ENCODE measurements around the gene RPLP2. TPM values are rescaled to one million over a fixed set of nuclear protein-coding genes. Genes with fewer than 3 reads are reported as not detected.
A peak's percentile ranks its signal among the peaks of the same experiment; 100 is the strongest.

The RPLP2 gene
- total and polyA plus RNA-seq, 4 donors, result 1,256 to 1,452 (median 1,343) TPM

DNA sequence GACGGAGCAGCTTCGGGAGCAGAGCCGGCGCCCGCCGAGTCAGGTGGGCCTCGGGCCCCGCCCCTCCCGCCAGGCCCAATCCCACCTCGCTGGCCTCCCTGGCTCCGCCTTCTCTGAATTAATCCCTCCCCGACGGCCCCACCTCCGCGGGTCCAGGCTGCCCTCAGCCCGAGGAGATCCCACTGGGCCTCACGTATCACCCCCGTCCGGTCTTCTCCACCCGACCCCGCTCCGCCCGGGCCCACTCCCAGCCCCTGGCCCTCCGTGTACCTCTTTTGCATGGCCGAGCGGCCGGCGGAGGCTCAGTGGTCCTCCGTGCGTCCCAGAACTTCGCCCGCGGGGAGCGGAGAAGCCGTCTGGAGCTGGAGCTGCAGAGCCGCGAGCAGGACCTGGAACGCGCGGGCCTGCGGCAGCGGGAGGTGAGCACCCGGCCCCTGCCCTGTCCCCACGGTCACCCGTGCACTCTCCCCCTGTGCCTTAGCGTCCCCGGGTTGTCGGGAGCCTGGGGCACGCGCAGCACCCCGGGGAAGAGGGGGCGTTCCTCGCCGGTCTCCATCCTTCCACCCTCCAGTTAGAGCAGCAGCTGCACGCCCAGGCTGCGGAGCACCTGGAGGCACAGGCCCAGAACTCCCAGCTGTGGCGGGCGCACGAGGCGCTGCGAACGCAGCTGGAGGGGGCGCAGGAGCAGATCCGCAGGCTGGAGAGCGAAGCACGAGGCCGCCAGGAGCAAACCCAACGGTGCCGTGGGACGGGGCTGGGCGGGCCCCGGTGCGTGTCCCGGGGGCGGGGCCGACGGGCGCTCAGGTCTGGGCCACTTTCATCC is 20.7 kb downstream of the RPLP2 start:
- H3K4me3 ChIP-seq (ENCODE audit: low read length in 2 of 2), result no peak overlapping the region
- no peaks in the 10 kb centered on the region for H3K9me3 ChIP-seq (ENCODE audit: control insufficient read depth, low read length)
- no peaks in the 10 kb centered on the region for H3K27me3 ChIP-seq (ENCODE audit: control insufficient read depth in 1 of 2, insufficient read depth in 2 of 2, low read length in 1 of 2)
- WGBS, 2 donors, result 4 to 7% methylated on average over 63 to 78 of the region's 78 CpGs
- H3K4me1 ChIP-seq (ENCODE audit: control insufficient read depth in 1 of 2, insufficient read depth in 2 of 2, low read length in 2 of 2), result no peaks in the 10 kb centered on the region
- DNase-seq (peak; percentile 88 to 91), ATAC-seq (ENCODE audit: low FRiP score) (peak; percentile 71)
- intact Hi-C loops (cut with DNase I), result no loop called here
- H3K27ac ChIP-seq (ENCODE audit: low read depth in 1 of 2, low read length in 2 of 2), result no peak overlapping the region
- H3K36me3 ChIP-seq (ENCODE audit: control insufficient read depth in 1 of 2, insufficient read depth in 2 of 2, low read length in 1 of 2), result no peaks in the 10 kb centered on the region

- H3K36me3 ChIP-seq (ENCODE audit: control insufficient read depth in 1 of 2, insufficient read depth in 2 of 2, low read length in 1 of 2), result no peaks in the 10 kb centered on the region
- H3K9me3 ChIP-seq (ENCODE audit: control insufficient read depth, low read length), result no peaks in the 10 kb centered on the region
- ATAC-seq (ENCODE audit: low FRiP score) (no peak), DNase-seq (no peak)
- intact Hi-C loops (cut with DNase I), result no loop called here
- no peaks in the 10 kb centered on the region for H3K4me1 ChIP-seq (ENCODE audit: control insufficient read depth in 1 of 2, insufficient read depth in 2 of 2, low read length in 2 of 2)
- no peak overlapping the region for H3K4me3 ChIP-seq (ENCODE audit: low read length in 2 of 2)
- no peak overlapping the region for H3K27ac ChIP-seq (ENCODE audit: low read depth in 1 of 2, low read length in 2 of 2)
- no peaks in the 10 kb centered on the region for H3K27me3 ChIP-seq (ENCODE audit: control insufficient read depth in 1 of 2, insufficient read depth in 2 of 2, low read length in 1 of 2)
- 62 to 74% methylated on average over 26 to 31 of the region's 31 CpGs for WGBS, 2 donors
These were observed 21.5 kb downstream of the RPLP2 start for GRCh38 chr11:831118-831864.

DNA sequence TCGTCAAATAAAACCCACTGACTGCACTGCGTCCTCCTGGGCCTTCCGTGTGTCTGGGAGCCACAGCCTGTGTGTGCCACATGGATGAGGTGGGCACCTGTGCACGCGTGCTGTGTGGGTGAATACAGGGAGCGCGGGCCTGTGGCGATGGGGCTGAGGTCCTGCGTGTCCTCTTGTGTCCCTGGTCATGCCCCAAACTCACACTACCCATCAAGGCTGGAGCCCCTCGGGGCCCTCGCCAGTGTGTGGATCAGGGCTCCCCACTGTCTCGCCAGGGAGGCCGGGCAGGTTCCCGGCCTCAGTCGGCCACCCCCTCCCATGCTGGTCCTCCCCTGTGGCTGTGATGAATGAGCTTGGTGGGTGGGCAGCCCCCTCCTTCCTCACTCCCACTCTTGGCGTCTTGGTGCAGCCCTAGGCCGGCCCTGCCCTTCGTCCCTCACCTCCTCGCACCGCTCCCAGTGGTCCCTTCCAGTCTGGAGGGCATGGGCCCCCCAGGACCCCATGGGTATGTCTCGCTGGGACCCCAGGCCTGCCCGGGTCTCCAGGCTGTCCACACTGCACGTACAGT is 22.3 kb downstream of the RPLP2 start:
- Histone ChIP-seq H3K27me3 (ENCODE audit: control insufficient read depth in 1 of 2, insufficient read depth in 2 of 2, low read length in 1 of 2) (no peaks in the 10 kb centered on the region), H3K27ac (ENCODE audit: low read depth in 1 of 2, low read length in 2 of 2) (no peak overlapping the region), H3K36me3 (ENCODE audit: control insufficient read depth in 1 of 2, insufficient read depth in 2 of 2, low read length in 1 of 2) (peaks cover 0 to under 1% of the 10 kb centered on the region in 2 donors), H3K4me1 (ENCODE audit: control insufficient read depth in 1 of 2, insufficient read depth in 2 of 2, low read length in 2 of 2) (no peaks in the 10 kb centered on the region), H3K4me3 (ENCODE audit: low read length in 2 of 2) (peak overlapping the region in 1 of 2 donors; percentile 1), H3K9me3 (ENCODE audit: control insufficient read depth, low read length) (no peaks in the 10 kb centered on the region)
- intact Hi-C loops (cut with DNase I), result no loop called here
- no peak for ATAC-seq (ENCODE audit: low FRiP score)
- DNase-seq, result no peak
- WGBS, 2 donors, result 59% methylated on average over 22 to 23 of the region's 23 CpGs

DNA sequence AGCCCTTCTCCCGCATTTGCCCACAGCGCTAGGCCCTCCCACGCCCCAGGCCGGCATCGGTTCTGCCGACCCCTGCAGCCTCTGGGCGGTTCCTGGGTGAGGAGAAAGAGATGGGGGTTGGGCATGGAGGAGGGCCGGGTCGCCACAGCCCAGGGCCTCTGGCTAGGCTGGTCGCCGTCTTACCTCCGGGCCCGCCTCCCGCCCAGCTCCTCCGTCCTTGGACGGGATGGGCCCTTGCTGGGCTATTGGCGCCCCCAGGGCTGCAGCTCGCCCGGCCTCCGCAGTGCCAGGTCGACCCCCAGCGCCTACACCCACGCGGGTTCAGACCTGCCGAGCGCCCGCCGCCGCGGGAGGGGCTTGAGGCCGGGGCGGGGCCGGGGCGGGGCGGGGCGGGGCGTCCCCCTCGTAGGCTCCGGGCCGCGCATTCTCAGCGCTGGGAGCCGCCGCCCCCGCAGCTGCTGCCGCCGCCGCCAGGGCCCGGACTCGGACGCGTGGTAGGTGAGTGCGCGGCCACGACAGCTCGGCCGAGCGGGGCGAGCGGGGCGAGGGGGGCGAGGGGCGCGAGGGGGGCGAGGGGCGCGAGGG is 22.9 kb downstream of the RPLP2 start, which contains the start of gene CD151:
CD151 (plus strand) TSS at position 424 of the 585 bp plus-strand sequence. CDS start 3,118 bp downstream, outside the sequence.
- Histone ChIP-seq H3K36me3 (ENCODE audit: control insufficient read depth in 1 of 2, insufficient read depth in 2 of 2, low read length in 1 of 2) (peaks cover 0 to 4% of the 10 kb centered on the region in 2 donors), H3K27me3 (ENCODE audit: control insufficient read depth in 1 of 2, insufficient read depth in 2 of 2, low read length in 1 of 2) (no peaks in the 10 kb centered on the region), H3K4me3 (ENCODE audit: low read length in 2 of 2) (peak within 1 kb of the TSS; percentile 47 to 55), H3K4me1 (ENCODE audit: control insufficient read depth in 1 of 2, insufficient read depth in 2 of 2, low read length in 2 of 2) (no peaks in the 10 kb centered on the region), H3K27ac (ENCODE audit: low read depth in 1 of 2, low read length in 2 of 2) (peak within 1 kb of the TSS; percentile 49 to 95), H3K9me3 (ENCODE audit: control insufficient read depth, low read length) (no peaks in the 10 kb centered on the region)
- intact Hi-C loops (cut with DNase I), result no loop called here
- ATAC-seq (ENCODE audit: low FRiP score), result peak; percentile 24
- DNase-seq, result no peak
- WGBS, 2 donors, result 1% methylated on average over 41 to 67 of the region's 67 CpGs

DNA sequence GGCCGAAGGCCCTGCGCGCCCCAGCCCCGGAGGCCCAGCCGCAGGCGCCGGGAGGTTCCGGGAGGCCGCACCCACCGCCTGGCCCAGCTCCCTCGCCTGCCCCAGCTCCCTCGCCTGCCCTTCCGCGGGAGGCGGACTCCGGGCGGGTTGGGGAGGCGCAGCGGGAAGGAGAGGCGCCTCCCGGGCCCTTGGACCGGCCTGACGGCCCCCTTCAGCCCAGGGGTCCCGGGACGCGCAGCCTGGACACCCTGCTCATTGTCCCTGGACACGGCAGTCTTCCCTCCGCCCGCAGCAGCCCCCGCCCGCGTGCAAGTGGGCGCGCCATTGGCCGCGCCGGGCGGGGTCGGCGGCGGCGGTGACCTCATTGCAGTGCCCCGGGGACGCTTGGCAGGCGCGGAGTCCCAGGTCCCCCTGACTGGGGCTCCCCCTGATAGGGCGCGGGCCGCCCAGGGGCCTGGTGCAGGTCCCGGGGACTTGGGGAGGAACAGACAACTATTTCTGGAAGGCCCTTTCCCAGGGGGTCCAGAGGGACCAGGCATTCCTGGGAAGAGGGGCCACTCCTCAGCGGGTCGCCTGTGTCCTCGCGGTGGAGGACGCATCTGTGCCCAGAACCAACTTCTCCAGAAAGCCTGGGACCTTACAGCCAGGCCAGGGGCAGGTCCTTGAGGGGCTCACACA is 23.5 kb downstream of the RPLP2 start:
- no peaks in the 10 kb centered on the region for H3K9me3 ChIP-seq (ENCODE audit: control insufficient read depth, low read length)
- intact Hi-C loops (cut with DNase I), result no loop called here
- H3K4me1 ChIP-seq (ENCODE audit: control insufficient read depth in 1 of 2, insufficient read depth in 2 of 2, low read length in 2 of 2), result no peaks in the 10 kb centered on the region
- peak overlapping the region; percentile 47 to 55 for H3K4me3 ChIP-seq (ENCODE audit: low read length in 2 of 2)
- 0% methylated on average over 35 to 55 of the region's 55 CpGs for WGBS, 2 donors
- H3K27me3 ChIP-seq (ENCODE audit: control insufficient read depth in 1 of 2, insufficient read depth in 2 of 2, low read length in 1 of 2), result no peaks in the 10 kb centered on the region
- peaks cover 0 to 8% of the 10 kb centered on the region in 2 donors for H3K36me3 ChIP-seq (ENCODE audit: control insufficient read depth in 1 of 2, insufficient read depth in 2 of 2, low read length in 1 of 2)
- peak overlapping the region; percentile 49 to 95 for H3K27ac ChIP-seq (ENCODE audit: low read depth in 1 of 2, low read length in 2 of 2)
- DNase-seq (peak; percentile 76 to 89), ATAC-seq (ENCODE audit: low FRiP score) (peak; percentile 9)

DNA sequence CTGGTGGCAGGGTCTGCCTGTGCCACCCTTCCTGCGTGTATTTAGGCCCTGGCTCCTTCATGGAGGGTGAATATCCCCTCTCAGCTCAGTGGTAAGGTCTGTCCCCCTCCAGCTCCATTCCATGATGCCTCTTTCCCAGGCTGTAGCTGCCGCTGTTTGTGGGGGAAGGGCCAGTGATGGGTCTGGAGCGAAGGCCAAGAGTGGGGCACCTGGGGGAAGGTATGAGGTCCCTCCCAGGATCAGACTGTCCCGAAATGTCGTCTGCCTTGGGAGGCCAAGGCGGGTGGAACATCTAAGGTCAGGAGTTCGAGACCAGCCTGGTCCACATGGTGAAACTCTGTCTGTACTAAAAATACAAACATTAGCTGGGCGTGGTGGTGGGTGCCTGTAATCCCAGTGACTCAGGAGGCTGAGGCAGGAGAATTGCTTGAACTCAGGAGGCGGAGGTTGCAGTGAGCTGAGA is 24.1 kb downstream of the RPLP2 start:
- Histone ChIP-seq H3K4me1 (ENCODE audit: control insufficient read depth in 1 of 2, insufficient read depth in 2 of 2, low read length in 2 of 2) (no peaks in the 10 kb centered on the region), H3K27me3 (ENCODE audit: control insufficient read depth in 1 of 2, insufficient read depth in 2 of 2, low read length in 1 of 2) (no peaks in the 10 kb centered on the region), H3K4me3 (ENCODE audit: low read length in 2 of 2) (peak overlapping the region; percentile 47 to 55), H3K36me3 (ENCODE audit: control insufficient read depth in 1 of 2, insufficient read depth in 2 of 2, low read length in 1 of 2) (peaks cover 0 to 11% of the 10 kb centered on the region in 2 donors), H3K27ac (ENCODE audit: low read depth in 1 of 2, low read length in 2 of 2) (peak overlapping the region; percentile 49 to 95), H3K9me3 (ENCODE audit: control insufficient read depth, low read length) (no peaks in the 10 kb centered on the region)
- ATAC-seq (ENCODE audit: low FRiP score), result no peak
- intact Hi-C loops (cut with DNase I), result no loop called here
- WGBS, 2 donors, result 8 to 11% methylated on average over 9 of the region's 9 CpGs
- DNase-seq, result no peak

DNA sequence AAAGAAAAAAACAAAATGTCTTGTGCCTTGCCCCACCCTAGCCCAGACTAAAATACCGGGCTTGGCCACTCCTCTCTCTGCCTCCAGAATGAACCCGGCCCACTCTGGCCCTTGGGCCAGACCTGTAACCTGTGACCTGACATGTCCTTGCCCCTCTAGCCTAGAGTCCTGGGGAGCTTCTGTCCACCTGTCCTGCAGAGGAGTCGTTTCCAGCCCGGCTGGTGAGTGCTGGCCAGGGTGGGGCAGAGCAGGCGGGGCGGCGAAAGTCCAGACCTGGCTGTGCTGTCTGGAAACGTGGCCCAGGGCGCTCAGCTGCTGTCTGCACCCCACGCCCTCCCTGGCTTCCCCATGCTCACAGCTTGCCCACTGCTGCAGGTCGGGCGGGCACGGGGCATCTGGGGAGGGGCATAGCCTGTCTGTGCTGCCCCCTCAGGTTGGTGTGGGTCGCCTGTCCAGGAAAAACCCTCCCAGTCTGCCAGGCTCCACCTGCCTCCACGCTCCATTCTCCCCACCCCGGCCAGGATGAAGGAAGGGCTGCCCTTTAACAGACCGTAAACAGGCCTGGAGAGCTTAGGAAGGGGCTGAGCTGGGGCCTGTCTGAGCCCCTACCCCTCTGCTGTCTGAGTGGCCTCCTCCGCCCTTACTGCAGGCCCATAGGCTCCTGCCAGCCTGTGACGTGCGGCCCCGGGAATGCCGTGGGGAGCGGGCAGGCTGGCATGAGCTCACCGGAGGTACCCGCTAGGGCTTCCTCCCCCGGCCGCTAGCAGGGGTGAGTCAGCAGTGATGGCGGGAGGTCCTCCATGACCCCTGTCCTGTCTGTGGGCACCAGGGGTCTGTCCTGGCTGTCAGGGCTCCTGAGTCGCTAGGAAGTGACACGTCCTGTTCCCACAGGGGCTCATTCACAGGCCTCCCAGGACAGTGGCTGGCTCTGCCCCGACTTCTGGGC is 24.9 kb downstream of the RPLP2 start:
- ATAC-seq (ENCODE audit: low FRiP score) (peak; percentile 71), DNase-seq (peak; percentile 93 to 96)
- H3K4me1 ChIP-seq (ENCODE audit: control insufficient read depth in 1 of 2, insufficient read depth in 2 of 2, low read length in 2 of 2), result no peaks in the 10 kb centered on the region
- H3K4me3 ChIP-seq (ENCODE audit: low read length in 2 of 2), result no peak overlapping the region
- intact Hi-C loops (cut with DNase I), result no loop called here
- 1 to 3% methylated on average over 31 of the region's 31 CpGs for WGBS, 2 donors
- peak overlapping the region; percentile 84 to 90 for H3K27ac ChIP-seq (ENCODE audit: low read depth in 1 of 2, low read length in 2 of 2)
- H3K36me3 ChIP-seq (ENCODE audit: control insufficient read depth in 1 of 2, insufficient read depth in 2 of 2, low read length in 1 of 2), result peaks cover 0 to 11% of the 10 kb centered on the region in 2 donors
- no peaks in the 10 kb centered on the region for H3K9me3 ChIP-seq (ENCODE audit: control insufficient read depth, low read length)
- no peaks in the 10 kb centered on the region for H3K27me3 ChIP-seq (ENCODE audit: control insufficient read depth in 1 of 2, insufficient read depth in 2 of 2, low read length in 1 of 2)

All from aorta (tissue), 5 donors.